DND-41 (cell line): ENCODE measurements around the gene RNGTT.
A peak's percentile ranks its signal among the peaks of the same experiment; 100 is the strongest.

Experiments
- ATAC-seq: fragments of 200-7000 bp; cut with Tn5 transposase; 3 replicates; pipeline ENCODE4 v1.9.1; 2021; ENCODE audit warnings: low read depth; ENCODE audit not compliant: insufficient read depth
- DNase-seq: peaks from one replicate; pipeline ENCODE4 v3.0.0-alpha.2; 2020
- H2AFZ ChIP-seq: 2 replicates; pipeline ENCODE4 v1.6.0; 2012; ENCODE audit warnings: low read depth, low read length
- H3K27ac ChIP-seq: 2 replicates; pipeline ENCODE4 v1.5.1; 2012; ENCODE audit warnings: low read length, inconsistent platforms
- H3K27me3 ChIP-seq: fragments of 200-600 bp; sonication (generic); 2 replicates; pipeline ENCODE4 v1.6.0; 2012; ENCODE audit warnings: low read length, mild to moderate bottlenecking, inconsistent platforms; ENCODE audit not compliant: insufficient read depth, poor library complexity
- H3K36me3 ChIP-seq: 2 replicates; pipeline ENCODE4 v1.5.1; 2012; ENCODE audit warnings: low read length, inconsistent platforms; ENCODE audit not compliant: insufficient read depth
- H3K4me1 ChIP-seq: 2 replicates; pipeline ENCODE4 v1.5.1; 2012; ENCODE audit warnings: mild to moderate bottlenecking, low read length; ENCODE audit not compliant: insufficient read depth
- H3K4me2 ChIP-seq: 2 replicates; pipeline ENCODE4 v1.6.0; 2012; ENCODE audit warnings: mild to moderate bottlenecking, moderate library complexity, low read length, inconsistent platforms; ENCODE audit not compliant: insufficient read depth
- H3K4me3 ChIP-seq, 2 experiments: fragments of 200-600 bp in 1 of 2; shearing (Covaris generic) in 1 of 2; 2 replicates each; pipeline ENCODE4 v1.5.1; 2012 to 2016; ENCODE audit warnings: inconsistent platforms in 2 of 2, low read length in 2 of 2, mild to moderate bottlenecking in 2 of 2, low read depth in 1 of 2, moderate library complexity in 1 of 2
- H3K79me2 ChIP-seq: 2 replicates; pipeline ENCODE4 v1.6.0; 2012; ENCODE audit warnings: low read length, inconsistent platforms; ENCODE audit not compliant: insufficient read depth
- H3K9ac ChIP-seq: 2 replicates; pipeline ENCODE4 v1.6.0; 2012; ENCODE audit warnings: low read depth, mild to moderate bottlenecking, inconsistent platforms, low read length, moderate library complexity
- H3K9me3 ChIP-seq: 2 replicates; pipeline ENCODE4 v1.5.1; 2012; ENCODE audit warnings: low read length, moderate library complexity, mild to moderate bottlenecking, inconsistent platforms; ENCODE audit not compliant: insufficient read depth, severe bottlenecking
- H4K20me1 ChIP-seq: 2 replicates; pipeline ENCODE4 v1.6.0; 2012; ENCODE audit warnings: low read length; ENCODE audit not compliant: insufficient read depth
- EZH2 ChIP-seq: IDR thresholded peaks from 3 replicates; pipeline ENCODE4 v1.6.1; 2012; ENCODE audit warnings: borderline replicate concordance, low read depth, mild to moderate bottlenecking, moderate library complexity, low read length, inconsistent platforms; ENCODE audit not compliant: severe bottlenecking
- TF ChIP-seq, protein P1 (sequence below): IDR thresholded peaks from 2 replicates; pipeline ENCODE4 v1.5.1; 2012; ENCODE audit warnings: borderline replicate concordance, low read length, moderate library complexity, mild to moderate bottlenecking; ENCODE audit not compliant: poor library complexity, severe bottlenecking; ENCODE audit errors: extremely low read depth

Gene RNGTT

DNA sequence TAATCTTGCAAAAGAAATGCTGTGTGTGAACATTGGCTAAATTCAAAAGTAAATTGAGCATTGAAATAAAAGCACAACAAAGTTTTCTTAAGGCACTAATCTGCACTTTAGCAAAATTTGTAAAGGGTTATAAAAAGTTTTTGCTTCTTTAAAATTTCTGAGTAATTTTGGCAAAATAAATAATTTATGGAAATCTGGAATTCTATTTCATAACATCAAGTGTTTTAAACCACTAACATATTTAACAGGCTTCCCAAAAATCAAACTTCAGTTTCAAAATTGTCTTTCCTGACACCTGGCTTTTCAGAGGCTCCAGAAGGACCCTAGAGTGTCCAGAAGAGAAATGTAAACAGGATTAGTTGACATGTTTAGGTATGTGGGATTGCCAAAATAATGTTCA, 4.5 kb upstream of the RNGTT start:
- Histone ChIP-seq H4K20me1 (no peaks in the 10 kb centered on the region), H3K4me3 (no peak overlapping the region), H3K9me3 (no peaks in the 10 kb centered on the region), H3K27ac (no peak overlapping the region), H3K4me1 (peaks cover 12% of the 10 kb centered on the region), H3K36me3 (peaks cover 3% of the 10 kb centered on the region; the same call in 1 of the 2 replicates), H2AFZ (no peak overlapping the region), H3K27me3 (no peaks in the 10 kb centered on the region), H3K79me2 (peaks cover 13% of the 10 kb centered on the region), H3K4me2 (no peak overlapping the region), H3K9ac (no peak overlapping the region)
- ATAC-seq: no peak
- no peak for DNase-seq
- TF ChIP-seq EZH2: no peak
- TF ChIP-seq, protein P1, sequence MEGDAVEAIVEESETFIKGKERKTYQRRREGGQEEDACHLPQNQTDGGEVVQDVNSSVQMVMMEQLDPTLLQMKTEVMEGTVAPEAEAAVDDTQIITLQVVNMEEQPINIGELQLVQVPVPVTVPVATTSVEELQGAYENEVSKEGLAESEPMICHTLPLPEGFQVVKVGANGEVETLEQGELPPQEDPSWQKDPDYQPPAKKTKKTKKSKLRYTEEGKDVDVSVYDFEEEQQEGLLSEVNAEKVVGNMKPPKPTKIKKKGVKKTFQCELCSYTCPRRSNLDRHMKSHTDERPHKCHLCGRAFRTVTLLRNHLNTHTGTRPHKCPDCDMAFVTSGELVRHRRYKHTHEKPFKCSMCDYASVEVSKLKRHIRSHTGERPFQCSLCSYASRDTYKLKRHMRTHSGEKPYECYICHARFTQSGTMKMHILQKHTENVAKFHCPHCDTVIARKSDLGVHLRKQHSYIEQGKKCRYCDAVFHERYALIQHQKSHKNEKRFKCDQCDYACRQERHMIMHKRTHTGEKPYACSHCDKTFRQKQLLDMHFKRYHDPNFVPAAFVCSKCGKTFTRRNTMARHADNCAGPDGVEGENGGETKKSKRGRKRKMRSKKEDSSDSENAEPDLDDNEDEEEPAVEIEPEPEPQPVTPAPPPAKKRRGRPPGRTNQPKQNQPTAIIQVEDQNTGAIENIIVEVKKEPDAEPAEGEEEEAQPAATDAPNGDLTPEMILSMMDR: no peak

DNA sequence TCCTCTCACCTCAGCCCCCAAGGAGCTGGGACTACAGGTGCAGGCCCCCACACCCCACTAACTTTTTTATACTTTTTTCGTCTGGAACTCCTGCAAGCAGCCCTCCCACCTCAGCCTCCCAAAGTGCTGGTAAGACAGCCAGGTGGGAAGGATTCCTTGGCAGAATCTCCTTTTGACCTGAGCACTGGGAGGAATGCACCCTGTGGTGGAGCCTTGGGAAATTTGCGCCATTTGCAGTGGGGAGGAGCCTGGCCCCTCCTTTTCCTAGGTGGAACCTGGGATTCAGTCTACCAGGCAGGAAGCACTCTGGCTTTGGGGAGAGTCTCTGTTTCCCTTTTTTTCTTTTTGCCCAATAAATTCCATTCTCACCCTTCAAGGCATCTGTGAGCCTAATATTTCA, 2.3 kb upstream of the RNGTT start:
- TF ChIP-seq, protein P1: no peak
- TF ChIP-seq EZH2: no peak
- no peaks in the 10 kb centered on the region for H4K20me1 ChIP-seq
- H3K27me3 ChIP-seq: no peaks in the 10 kb centered on the region
- peaks cover 35% of the 10 kb centered on the region for H3K79me2 ChIP-seq
- peaks cover 8% of the 10 kb centered on the region for H3K36me3 ChIP-seq
- no peaks in the 10 kb centered on the region for H3K9me3 ChIP-seq
- peaks cover 31% of the 10 kb centered on the region for H3K4me1 ChIP-seq
- no peak overlapping the region for H3K27ac ChIP-seq
- no peak for DNase-seq
- no peak for ATAC-seq
- H2AFZ ChIP-seq: no peak overlapping the region
- H3K9ac ChIP-seq: no peak overlapping the region
- no peak overlapping the region for H3K4me2 ChIP-seq
- no peak overlapping the region for H3K4me3 ChIP-seq

DNA sequence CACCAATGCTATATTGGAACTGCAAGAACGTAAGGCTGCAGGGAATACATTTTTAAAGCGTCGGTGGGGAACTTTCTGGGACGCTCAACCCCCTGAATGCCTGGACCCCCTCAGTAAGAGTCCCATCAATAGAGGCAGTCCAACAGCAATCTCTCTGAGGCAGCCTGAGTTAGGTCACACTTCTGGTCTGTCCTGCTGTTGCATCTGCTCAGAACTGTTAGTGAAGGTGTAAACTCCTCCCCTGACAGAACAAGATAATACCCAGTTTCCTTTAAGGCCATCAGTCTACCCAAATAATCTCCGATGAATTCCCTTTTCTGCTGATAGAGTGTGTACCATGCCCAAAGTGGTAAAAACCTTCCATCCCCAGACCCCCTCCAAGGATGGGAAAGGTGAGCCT, 1.1 kb upstream of the RNGTT start:
- H3K27ac ChIP-seq: peak overlapping the region; percentile 80; the same call in 1 of the 2 replicates
- H3K9me3 ChIP-seq: no peaks in the 10 kb centered on the region
- ATAC-seq (no peak), DNase-seq (no peak)
- peak overlapping the region; percentile 84 for H3K9ac ChIP-seq
- no peaks in the 10 kb centered on the region for H3K27me3 ChIP-seq
- peak overlapping the region; percentile 61 for H3K4me2 ChIP-seq
- H3K4me1 ChIP-seq: peaks cover 31% of the 10 kb centered on the region
- peaks cover under 1% of the 10 kb centered on the region; the same call in 1 of the 2 replicates for H4K20me1 ChIP-seq
- H3K4me3 ChIP-seq: peak overlapping the region; percentile 29 to 99
- H3K79me2 ChIP-seq: peaks cover 47% of the 10 kb centered on the region
- TF ChIP-seq, protein P1: no peak
- TF ChIP-seq EZH2: no peak
- peak overlapping the region; percentile 77 for H2AFZ ChIP-seq
- peaks cover 8% of the 10 kb centered on the region for H3K36me3 ChIP-seq

DNA sequence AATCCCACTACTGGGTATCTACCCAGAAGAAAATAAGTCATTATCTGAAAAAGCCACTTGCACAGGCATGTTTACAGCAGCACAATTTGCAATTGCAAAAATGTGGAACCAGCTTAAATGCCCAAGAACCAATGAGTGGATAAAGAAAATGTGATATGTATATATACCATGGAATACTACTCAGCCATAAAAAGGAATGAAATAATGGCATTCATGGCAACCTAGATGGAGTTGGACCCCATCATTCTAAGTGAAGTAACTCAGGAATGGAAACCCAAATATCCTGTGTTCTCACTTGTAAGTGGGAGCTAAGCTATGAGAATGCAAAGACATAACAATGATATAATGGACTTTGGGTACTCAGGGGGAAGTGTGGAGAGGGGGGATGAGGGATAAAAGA, 4.6 kb downstream of the RNGTT start:
- Histone ChIP-seq H3K4me1 (peaks cover 23% of the 10 kb centered on the region), H3K79me2 (peaks cover 95% of the 10 kb centered on the region), H3K4me2 (no peak overlapping the region), H3K9ac (no peak overlapping the region), H3K4me3 (no peak overlapping the region), H3K36me3 (peaks cover 10% of the 10 kb centered on the region), H4K20me1 (peaks cover 8% of the 10 kb centered on the region; the same call in 1 of the 2 replicates), H3K9me3 (peaks cover 8% of the 10 kb centered on the region), H3K27me3 (no peaks in the 10 kb centered on the region), H3K27ac (no peak overlapping the region), H2AFZ (no peak overlapping the region)
- ATAC-seq (no peak), DNase-seq (no peak)
- no peak for TF ChIP-seq EZH2
- TF ChIP-seq, protein P1: no peak
